HepG2 (cell line): Measurements from ENCODE around the gene TAAR5.

Experiments
- BRD4 ChIP-seq: sonication (generic); formaldehyde crosslinking; IDR thresholded peaks from 2 replicates; pipeline ENCODE4 v1.4.0; 2020; ENCODE audit warnings: missing genetic modification reagents
- CTCF ChIP-seq: sonication (generic); formaldehyde crosslinking; IDR thresholded peaks from 2 replicates; pipeline ENCODE4 v1.5.0; 2020; ENCODE audit warnings: mild to moderate bottlenecking, missing genetic modification reagents, moderate library complexity
- FOXA1 ChIP-seq, 2 experiments: fragments of 450-650 bp in 1 of 2; sonication (generic) in 1 of 2; formaldehyde crosslinking in 1 of 2; IDR thresholded peaks; 2 replicates each; pipeline versions ENCODE4 v1.4.0 to v1.6.1; 2016 to 2020; ENCODE audit warnings: missing genetic modification reagents in 1 of 2
- NFRKB ChIP-seq: fragments of 450-650 bp; IDR thresholded peaks from 2 replicates; pipeline ENCODE4 v1.6.1; 2017
- POLR2AphosphoS5 ChIP-seq: IDR thresholded peaks from 2 replicates; pipeline ENCODE4 v1.6.1; 2012; ENCODE audit warnings: low read depth, low read length
- SP2 ChIP-seq: sonication (generic); formaldehyde crosslinking; IDR thresholded peaks from 2 replicates; pipeline ENCODE4 v1.5.1; 2020; ENCODE audit warnings: mild to moderate bottlenecking, missing genetic modification reagents
- TAF1 ChIP-seq: sonication (generic); formaldehyde crosslinking; IDR thresholded peaks from 2 replicates; pipeline ENCODE4 v1.4.0; 2020; ENCODE audit warnings: missing genetic modification reagents
- ZBTB10 ChIP-seq: sonication (generic); formaldehyde crosslinking; IDR thresholded peaks from 2 replicates; pipeline ENCODE4 v1.4.0; 2020; ENCODE audit warnings: missing genetic modification reagents, borderline replicate concordance
- ZMYM3 ChIP-seq: sonication (generic); formaldehyde crosslinking; IDR thresholded peaks from 2 replicates; pipeline ENCODE4 v1.5.1; 2020; ENCODE audit warnings: mild to moderate bottlenecking, missing genetic modification reagents
- ZNF30 ChIP-seq: sonication (generic); formaldehyde crosslinking; IDR thresholded peaks from 2 replicates; pipeline ENCODE4 v1.5.0; 2020; ENCODE audit warnings: mild to moderate bottlenecking, missing genetic modification reagents
- ZNF318 ChIP-seq: sonication (generic); formaldehyde crosslinking; IDR thresholded peaks from 2 replicates; pipeline ENCODE4 v1.4.0; 2020; ENCODE audit warnings: mild to moderate bottlenecking, missing genetic modification reagents
- TF ChIP-seq, protein P1 (sequence below), 2 experiments: IDR thresholded peaks; 2 replicates each; pipeline ENCODE4 v1.6.1; 2011 to 2012; ENCODE audit warnings: low read length in 2 of 2, borderline replicate concordance in 1 of 2, low read depth in 1 of 2, mild to moderate bottlenecking in 1 of 2, moderate library complexity in 1 of 2

DNA sequence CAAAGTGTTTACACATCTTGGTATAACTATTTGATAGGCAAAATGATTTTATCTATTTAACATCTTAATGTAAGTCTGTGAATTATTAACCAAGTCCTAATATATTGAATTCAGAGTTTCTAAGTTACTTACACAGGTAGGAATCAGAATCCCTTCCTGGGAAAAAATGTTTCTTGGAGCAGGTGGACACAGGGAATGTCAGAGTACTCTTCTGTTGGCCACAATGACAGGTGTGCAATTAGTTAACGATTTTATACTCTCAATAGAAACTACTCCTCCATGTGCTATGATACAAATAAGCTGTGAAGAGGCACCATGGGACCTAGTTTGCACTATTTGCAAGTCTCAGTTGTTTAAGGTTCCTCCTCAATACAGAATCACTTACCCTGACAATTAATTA, 821 bp upstream of the TAAR5 start:
- TF ChIP-seq NFRKB = no peak
- TF ChIP-seq POLR2AphosphoS5 = no peak
- no peak for TF ChIP-seq TAF1 (CRISPR knock-in tag)
- TF ChIP-seq SP2 = no peak
- TF ChIP-seq CTCF (CRISPR knock-in tag) = no peak
- no peak for TF ChIP-seq BRD4 (CRISPR knock-in tag)
- TF ChIP-seq ZBTB10 (CRISPR knock-in tag) = no peak
- no peak for TF ChIP-seq ZNF30 (CRISPR knock-in tag)
- no peak for TF ChIP-seq ZNF318
- TF ChIP-seq ZMYM3 (CRISPR knock-in tag) = no peak
- no peak for TF ChIP-seq FOXA1 (IDR thresholded peaks at IDR 0.05)
- TF ChIP-seq FOXA1 (CRISPR knock-in tag; IDR thresholded peaks at IDR 0.05) = no peak
- TF ChIP-seq, protein P1, sequence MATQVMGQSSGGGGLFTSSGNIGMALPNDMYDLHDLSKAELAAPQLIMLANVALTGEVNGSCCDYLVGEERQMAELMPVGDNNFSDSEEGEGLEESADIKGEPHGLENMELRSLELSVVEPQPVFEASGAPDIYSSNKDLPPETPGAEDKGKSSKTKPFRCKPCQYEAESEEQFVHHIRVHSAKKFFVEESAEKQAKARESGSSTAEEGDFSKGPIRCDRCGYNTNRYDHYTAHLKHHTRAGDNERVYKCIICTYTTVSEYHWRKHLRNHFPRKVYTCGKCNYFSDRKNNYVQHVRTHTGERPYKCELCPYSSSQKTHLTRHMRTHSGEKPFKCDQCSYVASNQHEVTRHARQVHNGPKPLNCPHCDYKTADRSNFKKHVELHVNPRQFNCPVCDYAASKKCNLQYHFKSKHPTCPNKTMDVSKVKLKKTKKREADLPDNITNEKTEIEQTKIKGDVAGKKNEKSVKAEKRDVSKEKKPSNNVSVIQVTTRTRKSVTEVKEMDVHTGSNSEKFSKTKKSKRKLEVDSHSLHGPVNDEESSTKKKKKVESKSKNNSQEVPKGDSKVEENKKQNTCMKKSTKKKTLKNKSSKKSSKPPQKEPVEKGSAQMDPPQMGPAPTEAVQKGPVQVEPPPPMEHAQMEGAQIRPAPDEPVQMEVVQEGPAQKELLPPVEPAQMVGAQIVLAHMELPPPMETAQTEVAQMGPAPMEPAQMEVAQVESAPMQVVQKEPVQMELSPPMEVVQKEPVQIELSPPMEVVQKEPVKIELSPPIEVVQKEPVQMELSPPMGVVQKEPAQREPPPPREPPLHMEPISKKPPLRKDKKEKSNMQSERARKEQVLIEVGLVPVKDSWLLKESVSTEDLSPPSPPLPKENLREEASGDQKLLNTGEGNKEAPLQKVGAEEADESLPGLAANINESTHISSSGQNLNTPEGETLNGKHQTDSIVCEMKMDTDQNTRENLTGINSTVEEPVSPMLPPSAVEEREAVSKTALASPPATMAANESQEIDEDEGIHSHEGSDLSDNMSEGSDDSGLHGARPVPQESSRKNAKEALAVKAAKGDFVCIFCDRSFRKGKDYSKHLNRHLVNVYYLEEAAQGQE (IDR thresholded peaks at IDR 0.05; ENCODE audit: borderline replicate concordance in 1 of 2, low read depth in 1 of 2, low read length in 2 of 2) = no peak
